PC-3 (cell line): Measurements from ENCODE around the gene CCDC83. TPM values are rescaled to one million over a fixed set of nuclear protein-coding genes. Genes with fewer than 3 reads are reported as not detected.

Experiments
- ATAC-seq: fragments of 200-7000 bp; cut with Tn5 transposase; 2 replicates; pipeline ENCODE4 v1.9.1; 2020; ENCODE audit warnings: mild to moderate bottlenecking, moderate library complexity
- BruUV-seq: library from RNA; stranded (reverse); fragments of 400-500 nt; replicated peaks from 2 replicates; lab custom pipeline; 2021; lab: Mats Ljungman, UMichigan
- CTCF ChIA-PET: fragments of 300-600 bp; sonication (Branson Sonifier 250); formaldehyde crosslinking; loops from one replicate; lab custom pipeline; 2022; ENCODE audit warnings: antibody characterized with exemption; lab: Charles Lee
- POLR2A ChIA-PET: fragments of 300-600 bp; sonication (Branson Sonifier 250); formaldehyde crosslinking; loops from one replicate; lab custom pipeline; 2022; ENCODE audit warnings: antibody characterized with exemption; ENCODE audit not compliant: unreplicated experiment; lab: Charles Lee
- DNase-seq: peaks from one replicate; pipeline ENCODE4 v3.0.0-alpha.2; 2015
- H2AFZ ChIP-seq: fragments of 300-600 bp; sonication (generic); 2 replicates; pipeline ENCODE4 v1.6.0; 2016; ENCODE audit warnings: antibody characterized with exemption, low read length
- H3F3A ChIP-seq: fragments of 300-600 bp; sonication (generic); one replicate; pipeline ENCODE4 v1.6.0; 2017; ENCODE audit warnings: antibody characterized with exemption, low read length, control low read depth, mild to moderate bottlenecking; ENCODE audit not compliant: unreplicated experiment
- H3K27ac ChIP-seq: fragments of 300-600 bp; sonication (generic); 2 replicates; pipeline ENCODE4 v1.5.1; 2016; ENCODE audit warnings: mild to moderate bottlenecking, low read length
- H3K27me3 ChIP-seq: fragments of 300-600 bp; sonication (generic); 2 replicates; pipeline ENCODE4 v1.6.1; 2016; ENCODE audit warnings: low read length, mixed read lengths
- H3K36me3 ChIP-seq: fragments of 300-600 bp; sonication (generic); 2 replicates; pipeline ENCODE4 v1.6.1; 2016; ENCODE audit warnings: low read depth, mixed run types, low read length, mixed read lengths
- H3K4me1 ChIP-seq: fragments of 300-600 bp; sonication (generic); 2 replicates; pipeline ENCODE4 v1.5.1; 2016; ENCODE audit warnings: low read length; ENCODE audit not compliant: insufficient read depth
- H3K4me2 ChIP-seq: fragments of 300-600 bp; sonication (generic); 2 replicates; pipeline ENCODE4 v1.6.0; 2016; ENCODE audit warnings: low read length
- H3K4me3 ChIP-seq: fragments of 300-600 bp; sonication (generic); 2 replicates; pipeline ENCODE4 v1.5.1; 2016; ENCODE audit warnings: mild to moderate bottlenecking, low read length, mixed read lengths
- H3K79me2 ChIP-seq: fragments of 300-600 bp; sonication (generic); 2 replicates; pipeline ENCODE4 v1.6.1; 2017; ENCODE audit warnings: low read length, mixed read lengths
- H3K9ac ChIP-seq: fragments of 300-600 bp; sonication (generic); 2 replicates; pipeline ENCODE4 v1.6.0; 2016; ENCODE audit warnings: mild to moderate bottlenecking, low read length
- H3K9me2 ChIP-seq: fragments of 300-600 bp; sonication (generic); replicated peaks from 2 replicates; pipeline ENCODE4 v1.6.1; 2016; ENCODE audit warnings: mixed run types, low read length, mixed read lengths
- H3K9me3 ChIP-seq: fragments of 300-600 bp; sonication (generic); 2 replicates; pipeline ENCODE4 v1.6.1; 2016; ENCODE audit warnings: low read length, mixed read lengths
- H4K20me1 ChIP-seq: fragments of 300-600 bp; sonication (generic); 2 replicates; pipeline ENCODE4 v1.6.1; 2016; ENCODE audit warnings: low read length, mixed read lengths
- EZH2 ChIP-seq: fragments of 300-600 bp; sonication (generic); IDR thresholded peaks from one replicate; pipeline ENCODE4 v1.6.1; 2017; ENCODE audit warnings: antibody characterized with exemption, mild to moderate bottlenecking, low read length; ENCODE audit not compliant: unreplicated experiment
- EZH2phosphoT487 ChIP-seq: fragments of 300-600 bp; sonication (generic); IDR thresholded peaks from 2 replicates; pipeline ENCODE4 v1.6.1; 2018; ENCODE audit warnings: mild to moderate bottlenecking, antibody characterized with exemption, low read length, borderline replicate concordance
- intact Hi-C: fragments of 100-400 bp; cut with micrococcal nuclease; formaldehyde crosslinking; loops from 2 replicates; pipeline ENCODE4 v1.9.0; 2023
- total RNA-seq: library from RNA; depleted of rRNA; stranded (reverse); fragments of >200 nt; gene quantifications from 2 replicates; pipeline ENCODE4 v1.2.3, GENCODE V29; 2014
- TF ChIP-seq, protein P1 (sequence below): fragments of 300-600 bp; sonication (generic); conservative IDR thresholded peaks from 2 replicates; pipeline ENCODE4 v1.5.1; 2017; ENCODE audit warnings: antibody characterized with exemption, low read depth, mild to moderate bottlenecking, low read length

The CCDC83 gene
- total RNA-seq, 1 experiment from 2014 or later, result 0.22 TPM

DNA sequence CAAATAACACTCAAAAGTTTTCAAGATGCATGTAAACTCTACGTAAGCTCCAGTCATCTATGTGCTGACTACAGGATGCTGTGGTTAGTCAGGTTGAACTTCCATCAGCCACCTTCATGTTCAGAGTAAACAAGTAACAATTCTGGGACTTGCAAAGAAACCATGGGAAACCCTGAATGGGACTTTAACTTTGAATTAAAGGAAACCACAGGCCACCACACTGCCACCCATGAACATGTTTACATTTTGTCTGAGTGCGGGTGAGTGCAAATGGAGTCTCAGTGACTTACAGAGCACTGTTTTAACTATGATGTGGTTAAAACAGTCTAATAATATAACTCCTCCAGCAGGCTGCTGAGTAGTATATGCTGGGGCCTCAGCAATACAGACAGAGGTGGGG lies 31.4 kb upstream of the CCDC83 start:
- CTCF ChIA-PET, result no interaction called here

DNA sequence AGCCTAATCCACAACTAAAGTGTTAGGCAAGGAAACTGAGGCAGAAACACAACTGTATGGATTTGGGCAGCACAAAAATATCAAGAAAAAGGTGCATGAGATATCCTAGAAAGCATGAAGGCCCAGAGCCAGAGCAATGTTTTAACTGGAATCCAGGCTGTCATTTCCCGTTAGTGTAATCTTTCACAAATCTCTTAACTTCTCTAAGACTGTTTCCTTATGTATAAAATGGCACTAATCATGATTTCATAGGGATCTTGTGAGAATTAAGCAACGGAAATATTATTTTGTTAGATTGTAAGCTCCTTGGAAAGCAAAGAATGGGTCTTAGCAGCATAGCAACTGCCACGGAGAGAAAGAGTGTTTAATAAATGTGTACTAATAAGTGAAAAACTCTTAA lies 29.6 kb upstream of the CCDC83 start:
- BruUV-seq, result no TSS peak
- no peak overlapping the region for H3K4me3 ChIP-seq
- no peaks in the 10 kb centered on the region for H3K9me3 ChIP-seq
- H3F3A ChIP-seq, result peaks cover 18% of the 10 kb centered on the region
- intact Hi-C loops, result loop anchor here (10.0 kb wide), 1 partner anchor 231 kb away; no protein-coding TSS in a partner anchor
- H3K36me3 ChIP-seq, result no peaks in the 10 kb centered on the region
- ATAC-seq (no peak), DNase-seq (no peak)
- H3K9me2 ChIP-seq, result no peaks in the 10 kb centered on the region
- no peaks in the 10 kb centered on the region for H3K27me3 ChIP-seq
- no peaks in the 10 kb centered on the region for H4K20me1 ChIP-seq
- H3K79me2 ChIP-seq, result no peaks in the 10 kb centered on the region
- peak overlapping the region; percentile 6; the same call in 1 of the 2 replicates for H3K9ac ChIP-seq
- ChIA-PET CTCF (interaction anchor here (0.7 kb wide), 1 partner anchor 76 kb away, joined by 7 read pairs; no protein-coding TSS in a partner anchor), POLR2A (no interaction called here)
- no peak overlapping the region for H2AFZ ChIP-seq
- no peak for TF ChIP-seq EZH2
- TF ChIP-seq EZH2phosphoT487, result no peak
- TF ChIP-seq, protein P1, sequence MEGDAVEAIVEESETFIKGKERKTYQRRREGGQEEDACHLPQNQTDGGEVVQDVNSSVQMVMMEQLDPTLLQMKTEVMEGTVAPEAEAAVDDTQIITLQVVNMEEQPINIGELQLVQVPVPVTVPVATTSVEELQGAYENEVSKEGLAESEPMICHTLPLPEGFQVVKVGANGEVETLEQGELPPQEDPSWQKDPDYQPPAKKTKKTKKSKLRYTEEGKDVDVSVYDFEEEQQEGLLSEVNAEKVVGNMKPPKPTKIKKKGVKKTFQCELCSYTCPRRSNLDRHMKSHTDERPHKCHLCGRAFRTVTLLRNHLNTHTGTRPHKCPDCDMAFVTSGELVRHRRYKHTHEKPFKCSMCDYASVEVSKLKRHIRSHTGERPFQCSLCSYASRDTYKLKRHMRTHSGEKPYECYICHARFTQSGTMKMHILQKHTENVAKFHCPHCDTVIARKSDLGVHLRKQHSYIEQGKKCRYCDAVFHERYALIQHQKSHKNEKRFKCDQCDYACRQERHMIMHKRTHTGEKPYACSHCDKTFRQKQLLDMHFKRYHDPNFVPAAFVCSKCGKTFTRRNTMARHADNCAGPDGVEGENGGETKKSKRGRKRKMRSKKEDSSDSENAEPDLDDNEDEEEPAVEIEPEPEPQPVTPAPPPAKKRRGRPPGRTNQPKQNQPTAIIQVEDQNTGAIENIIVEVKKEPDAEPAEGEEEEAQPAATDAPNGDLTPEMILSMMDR, result no peak
- H3K4me1 ChIP-seq, result peaks cover 73% of the 10 kb centered on the region
- peak overlapping the region; percentile 2; the same call in 1 of the 2 replicates for H3K4me2 ChIP-seq
- H3K27ac ChIP-seq, result peak overlapping the region; percentile 96

More for the DNA sequence above, 31.4 kb upstream of the CCDC83 start:
- Histone ChIP-seq H3K27me3 (no peaks in the 10 kb centered on the region), H3K4me3 (no peak overlapping the region), H3K9ac (no peak overlapping the region), H3K9me3 (no peaks in the 10 kb centered on the region), H3K4me1 (peaks cover 55% of the 10 kb centered on the region), H3K27ac (no peak overlapping the region), H3K79me2 (no peaks in the 10 kb centered on the region), H3K9me2 (no peaks in the 10 kb centered on the region), H3K4me2 (no peak overlapping the region), H3K36me3 (no peaks in the 10 kb centered on the region), H2AFZ (no peak overlapping the region), H3F3A (peaks cover 12% of the 10 kb centered on the region), H4K20me1 (no peaks in the 10 kb centered on the region)
- TF ChIP-seq, protein P1, result no peak
- TF ChIP-seq EZH2phosphoT487 (no peak), EZH2 (no peak)
- DNase-seq, result no peak
- POLR2A ChIA-PET, result no interaction called here
- intact Hi-C loops, result loop anchor here (10.0 kb wide), 1 partner anchor 229 kb away; no protein-coding TSS in a partner anchor
- BruUV-seq, result no TSS peak
- no peak for ATAC-seq
